GM18502 (cell line): ENCODE measurements around the gene SYNDIG1.

Experiments
- ATAC-seq: cut with Tn5 transposase; IDR thresholded peaks from one replicate; pipeline ENCODE4 v1.9.1; 2021; ENCODE audit warnings: mild to moderate bottlenecking; ENCODE audit not compliant: unreplicated experiment, poor library complexity

Gene SYNDIG1

DNA sequence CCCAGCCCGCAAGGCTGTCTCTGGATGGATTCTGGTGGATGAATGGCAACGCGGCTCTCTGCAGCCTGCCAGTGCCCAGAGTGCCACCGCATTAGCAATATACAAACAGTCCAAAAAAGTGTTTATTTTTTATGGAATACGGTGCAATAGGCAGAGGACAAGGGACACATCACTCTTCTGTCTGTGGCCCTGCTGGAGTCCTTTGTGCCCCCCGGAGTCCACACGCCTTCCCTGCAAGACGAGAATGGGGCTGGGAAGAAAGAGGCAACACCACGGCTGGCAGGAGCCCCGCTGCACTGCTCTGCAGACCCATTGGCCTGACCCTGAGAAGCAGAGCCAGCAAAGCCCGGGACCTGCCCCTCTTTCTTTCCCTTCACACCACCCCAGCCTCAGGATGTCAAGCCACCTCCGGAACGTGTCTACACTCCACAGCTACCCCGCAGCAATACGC lies 196.3 kb downstream of the SYNDIG1 start:
- ATAC-seq = no peak

DNA sequence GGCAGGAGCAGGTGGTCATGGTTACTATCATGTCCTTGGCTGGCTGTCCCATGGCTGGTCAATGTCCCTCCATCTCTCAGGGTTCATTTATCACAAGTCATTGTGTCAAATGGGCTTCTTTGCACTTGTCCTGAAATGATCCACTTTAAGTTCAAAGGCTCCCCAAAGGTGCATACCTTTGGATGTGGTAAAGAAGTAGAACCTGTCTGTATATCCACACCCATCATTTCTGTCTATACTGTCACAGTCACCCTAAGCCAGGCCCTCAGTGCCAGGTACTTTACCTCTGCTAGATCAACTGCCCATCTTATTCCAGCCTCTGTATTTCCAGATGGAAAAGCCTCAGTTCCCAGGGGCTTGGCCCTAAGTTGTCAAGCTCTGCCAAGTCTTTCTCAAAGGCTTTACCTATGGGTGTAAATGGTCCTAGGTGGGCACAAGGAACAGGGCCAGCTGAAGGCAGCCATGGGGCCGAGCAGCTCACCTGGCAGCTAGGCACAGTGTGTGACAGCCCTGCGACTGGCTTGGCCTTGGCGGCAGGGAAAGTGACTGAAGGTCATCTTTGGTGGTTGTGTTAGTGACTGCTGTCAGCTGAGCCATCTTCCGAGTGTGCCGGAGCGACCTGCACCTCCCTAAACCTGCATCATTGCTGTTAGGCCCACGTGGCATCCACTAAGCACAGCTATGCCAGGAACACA lies 198.4 kb downstream of the SYNDIG1 start:
- ATAC-seq = no peak

DNA sequence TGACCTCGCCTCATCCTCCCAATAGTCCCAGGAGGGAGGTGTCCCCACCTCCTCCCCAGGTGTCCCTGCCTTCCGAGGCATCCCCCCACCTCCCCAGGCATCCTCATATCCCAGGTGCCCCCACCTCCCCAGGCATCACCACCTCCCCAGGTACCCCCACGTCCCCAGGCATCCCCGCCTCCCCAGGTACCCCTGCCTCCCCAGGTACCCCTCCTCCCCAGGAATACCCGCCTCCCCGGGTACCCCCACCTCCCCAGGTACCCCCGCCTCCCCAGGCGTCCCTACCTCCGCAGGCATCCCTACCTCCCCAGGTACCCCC lies 198.9 kb downstream of the SYNDIG1 start:
- no peak for ATAC-seq

DNA sequence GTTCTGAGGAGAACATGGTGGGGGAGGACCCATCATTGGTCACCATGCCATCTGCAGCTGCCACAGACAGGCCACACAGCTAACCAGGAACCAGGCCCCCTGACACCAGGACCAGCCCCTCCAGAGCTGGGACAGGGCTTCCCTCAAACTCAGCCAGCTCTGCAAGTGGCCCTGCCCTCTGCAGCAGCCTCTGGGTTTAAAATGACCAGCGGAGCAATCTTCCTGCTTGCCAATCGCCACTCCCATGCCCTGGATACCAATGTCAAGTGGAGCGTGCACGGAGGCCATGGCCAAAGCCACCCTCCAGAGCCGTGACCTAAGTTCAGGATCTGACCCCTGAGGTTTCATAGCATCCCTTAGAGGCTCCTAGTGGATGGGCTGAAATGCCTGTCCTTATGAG lies 199.4 kb downstream of the SYNDIG1 start:
- no peak for ATAC-seq

DNA sequence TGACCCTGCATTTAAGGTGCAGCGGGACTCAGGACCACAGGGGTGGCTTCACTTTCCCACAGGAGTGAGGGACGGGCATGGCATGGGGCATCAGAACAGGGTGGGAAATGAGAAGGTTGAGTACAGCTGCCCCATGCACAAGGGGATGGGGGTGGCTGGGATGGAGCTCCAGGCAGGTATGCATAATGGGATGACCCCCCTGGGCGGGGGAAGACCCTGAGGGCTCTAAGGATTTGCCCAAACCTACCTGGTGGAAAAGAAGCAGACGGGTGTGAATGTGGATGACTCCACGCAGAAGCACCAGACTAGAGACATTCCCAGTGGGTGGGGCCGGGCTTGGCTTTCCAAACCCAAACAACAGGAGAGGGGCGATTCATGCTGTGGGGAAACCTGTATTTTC lies 200.3 kb downstream of the SYNDIG1 start:
- ATAC-seq = no peak

DNA sequence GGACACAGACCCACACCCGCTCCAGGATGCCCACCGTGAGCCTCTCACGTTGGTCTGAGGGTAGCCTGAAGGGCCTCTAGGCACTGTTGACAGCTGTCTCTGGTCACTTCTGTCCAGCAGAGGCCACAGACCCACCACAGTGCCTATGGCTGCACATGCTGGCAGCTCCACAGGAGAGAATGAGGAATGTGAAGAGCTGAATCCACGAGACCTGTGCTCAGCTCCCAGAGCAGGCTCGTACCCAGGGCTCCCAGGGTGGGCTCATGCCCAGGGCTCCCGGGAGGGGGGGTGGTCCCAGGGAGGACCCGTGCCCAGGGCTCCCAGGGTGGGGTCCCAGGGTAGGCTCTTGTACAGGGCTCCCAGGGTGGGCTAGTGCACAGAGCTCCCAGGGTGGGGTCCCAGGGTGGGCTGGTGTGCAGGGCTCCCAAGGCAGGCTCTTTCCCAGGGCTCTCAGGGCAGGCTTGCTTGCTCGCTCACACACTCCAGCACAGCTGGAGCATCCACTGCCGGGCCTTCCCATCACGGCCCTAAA lies 201.0 kb downstream of the SYNDIG1 start:
- ATAC-seq = no peak

DNA sequence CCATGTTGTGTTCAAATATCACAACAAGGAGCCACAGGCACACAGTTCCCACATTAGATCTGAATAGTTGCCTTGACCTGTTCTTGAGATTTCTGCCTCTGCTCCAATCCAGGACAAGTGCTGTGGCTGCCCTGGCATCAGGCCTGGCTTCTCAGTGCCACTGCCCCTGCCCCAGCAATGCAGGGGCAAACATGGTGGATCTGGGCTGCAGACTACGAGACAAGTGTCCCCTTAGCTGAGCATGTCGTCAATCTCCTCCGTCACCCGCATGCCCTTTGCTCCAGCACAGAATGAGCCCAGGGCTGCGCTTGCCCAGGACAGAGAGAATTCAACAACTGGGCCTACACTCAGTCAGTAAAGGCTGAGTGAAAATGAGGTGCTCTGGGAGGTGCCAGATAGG lies 201.6 kb downstream of the SYNDIG1 start:
- no peak for ATAC-seq

DNA sequence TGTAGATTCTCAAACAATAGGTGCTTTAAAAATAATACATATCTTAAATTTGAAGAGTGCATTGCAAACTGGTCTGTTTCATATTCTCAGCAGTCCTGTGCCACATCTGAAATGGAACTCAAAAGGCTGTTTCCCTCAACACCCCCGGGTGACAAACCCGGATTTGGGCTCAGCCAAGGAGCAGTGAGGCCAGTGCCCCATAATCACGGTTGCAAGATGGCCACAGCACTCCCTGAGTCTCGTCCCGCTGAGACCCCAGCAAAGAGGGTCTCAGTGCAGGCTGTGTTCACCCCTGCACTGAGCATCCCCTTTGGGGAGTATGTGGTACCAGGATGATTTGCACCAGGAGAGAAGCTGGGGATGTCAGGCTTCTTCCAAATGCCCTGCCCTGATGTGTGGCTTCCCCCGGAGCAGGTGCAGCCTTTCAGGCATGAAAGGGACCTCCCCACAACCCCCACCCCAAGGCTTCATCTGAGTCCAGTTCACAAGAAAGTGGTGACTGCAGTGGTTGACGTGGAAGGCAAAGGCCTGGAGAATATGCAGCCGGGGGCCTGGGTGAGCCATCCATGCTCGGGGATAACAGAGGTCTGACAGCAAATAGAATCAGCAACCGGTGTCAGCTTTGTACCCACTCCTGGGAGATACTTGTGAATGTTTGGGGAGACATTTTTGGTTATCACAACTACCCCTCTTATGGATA lies 202.9 kb downstream of the SYNDIG1 start:
- ATAC-seq = no peak

DNA sequence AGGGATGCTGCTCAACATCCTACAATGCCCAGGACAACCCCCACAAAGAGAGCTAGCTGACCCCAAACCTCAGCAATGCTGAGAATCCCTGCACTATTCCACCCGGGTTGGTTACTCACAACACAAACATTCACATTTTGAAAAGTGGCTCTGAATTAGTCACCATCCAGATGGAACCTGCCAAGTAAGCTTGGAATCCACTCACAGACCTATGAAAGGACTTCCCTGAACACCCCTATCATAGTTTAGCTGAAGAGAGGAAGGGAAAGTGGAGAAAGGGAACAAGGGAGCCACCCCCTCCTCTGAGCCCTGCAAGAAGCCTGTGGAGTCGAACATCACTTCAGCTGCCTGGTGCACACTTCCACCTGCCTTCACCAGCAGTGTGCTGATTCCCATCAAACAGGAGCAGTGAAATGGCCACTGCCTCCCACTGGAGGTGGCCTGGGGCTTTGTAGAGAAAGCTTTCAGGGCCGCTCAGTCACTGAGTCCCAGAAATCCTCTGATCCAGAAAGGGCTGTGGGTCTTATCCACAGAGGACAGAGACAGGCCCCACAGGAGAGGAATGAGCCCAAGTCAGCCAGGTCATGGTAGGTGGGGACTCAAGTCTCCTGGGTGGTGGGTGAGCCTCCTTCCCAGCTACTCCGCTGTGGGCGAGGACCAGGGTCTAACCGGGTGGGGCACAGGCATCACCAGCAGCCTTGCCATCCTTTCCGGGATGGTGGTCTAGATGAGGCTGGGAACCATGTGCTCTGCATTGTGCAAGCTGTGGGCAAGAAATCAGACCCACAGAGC lies 203.7 kb downstream of the SYNDIG1 start:
- ATAC-seq = no peak

DNA sequence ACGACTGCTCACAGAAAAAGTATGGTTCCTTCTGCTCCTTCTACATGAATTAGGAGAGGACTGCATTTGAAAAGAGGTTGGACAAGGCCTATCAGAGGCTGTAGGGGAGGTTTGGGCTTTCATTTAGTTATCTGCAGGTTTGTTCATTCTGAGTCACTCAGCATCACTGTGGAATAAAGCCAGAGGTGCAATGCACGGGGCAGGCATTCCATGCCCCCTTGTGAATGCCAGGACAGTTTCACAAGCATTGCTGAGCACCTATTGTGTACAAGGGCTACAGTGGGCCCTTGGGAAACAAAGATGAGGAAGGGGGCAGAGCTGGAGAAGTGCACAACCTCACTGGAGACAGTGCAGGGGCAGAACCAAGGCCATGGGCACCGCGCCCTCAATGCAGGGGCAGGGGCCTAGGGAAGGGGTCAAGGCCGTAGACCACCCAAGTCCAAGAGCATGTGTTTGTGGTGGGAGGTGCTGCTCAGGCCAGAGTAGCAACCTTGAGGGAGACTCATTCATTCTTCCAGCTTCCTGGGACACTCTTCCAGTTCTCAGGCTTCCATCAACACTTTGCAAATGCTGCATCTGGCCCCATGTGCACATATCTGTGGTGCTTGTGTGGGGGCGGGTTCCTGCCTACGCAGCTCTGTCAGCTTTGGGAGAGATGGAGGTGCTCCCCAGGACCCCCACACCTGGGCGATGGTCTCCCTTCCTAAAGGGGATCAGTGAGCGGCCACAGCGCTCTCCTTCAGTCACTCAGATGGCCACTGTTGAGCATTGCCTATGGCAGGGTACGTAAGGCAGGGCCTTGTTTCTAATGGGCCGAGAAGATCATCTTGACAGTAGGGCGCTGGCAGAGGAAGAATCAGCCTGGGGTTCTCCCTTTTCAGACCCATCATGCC lies 204.5 kb downstream of the SYNDIG1 start:
- no peak for ATAC-seq

DNA sequence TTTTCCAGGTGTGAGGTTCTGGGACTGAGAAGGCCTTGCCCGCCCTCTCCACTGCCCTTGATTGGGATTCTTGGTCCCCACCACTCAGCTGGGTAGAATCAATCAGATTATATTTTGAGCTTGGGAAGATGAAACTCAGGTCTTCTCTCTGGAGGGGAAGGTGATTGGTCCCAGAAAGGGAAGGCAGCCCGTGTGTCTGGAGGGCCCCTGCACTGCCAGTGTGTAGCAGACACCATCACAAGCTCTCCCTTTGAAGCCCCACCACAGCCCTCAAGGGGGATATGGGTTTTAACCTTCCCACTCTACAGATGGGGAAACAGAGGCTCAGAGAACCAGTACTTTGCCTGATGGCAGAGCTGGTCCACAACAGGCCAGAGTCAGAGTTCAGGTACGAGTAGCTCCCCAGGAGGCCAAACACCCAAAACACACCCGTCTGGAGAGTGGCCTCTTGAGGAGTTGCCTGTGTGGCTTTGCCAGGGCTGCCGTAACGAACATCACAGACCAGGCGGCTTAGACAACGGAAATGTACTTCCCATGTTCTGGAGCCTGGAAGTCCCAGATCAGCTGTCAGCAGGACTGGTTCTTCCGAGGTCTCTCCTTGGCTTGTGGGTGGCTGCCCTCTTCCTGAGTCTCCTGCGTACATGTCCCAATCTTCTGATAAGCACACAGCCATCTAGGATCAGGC lies 205.6 kb downstream of the SYNDIG1 start:
- no peak for ATAC-seq

DNA sequence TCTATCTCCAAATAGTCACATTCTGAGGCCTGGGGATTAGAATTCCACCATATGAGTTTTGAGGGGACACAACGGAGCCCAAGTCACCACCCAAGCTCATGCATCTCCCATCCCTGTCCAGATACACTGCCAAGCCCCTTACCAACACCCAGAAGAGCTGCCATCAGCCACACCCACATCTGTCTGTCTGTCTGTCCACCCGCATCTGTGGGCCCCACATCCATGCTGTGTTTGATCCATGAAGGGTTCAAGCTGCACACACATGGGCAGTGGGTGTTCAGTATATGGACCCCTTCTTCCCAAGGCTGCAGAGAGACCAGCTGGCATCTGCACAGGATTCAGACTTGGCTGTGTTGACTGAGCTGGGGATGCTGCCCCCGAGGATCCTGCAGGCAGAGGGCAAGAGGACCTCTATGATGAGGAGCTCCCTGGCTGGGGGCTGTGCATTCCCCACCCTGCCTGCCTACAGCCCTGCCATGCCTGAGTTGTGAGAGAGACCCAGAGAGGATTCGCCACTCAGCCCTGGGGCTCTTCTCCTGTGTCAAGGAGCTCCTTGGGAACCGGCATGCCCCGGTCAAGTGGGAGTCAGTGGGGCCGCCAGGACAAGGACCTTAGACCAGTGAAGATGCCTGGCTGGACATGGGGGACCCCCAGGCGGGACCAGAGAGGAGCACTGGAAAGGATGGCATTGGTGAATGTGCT lies 206.4 kb downstream of the SYNDIG1 start:
- no peak for ATAC-seq

DNA sequence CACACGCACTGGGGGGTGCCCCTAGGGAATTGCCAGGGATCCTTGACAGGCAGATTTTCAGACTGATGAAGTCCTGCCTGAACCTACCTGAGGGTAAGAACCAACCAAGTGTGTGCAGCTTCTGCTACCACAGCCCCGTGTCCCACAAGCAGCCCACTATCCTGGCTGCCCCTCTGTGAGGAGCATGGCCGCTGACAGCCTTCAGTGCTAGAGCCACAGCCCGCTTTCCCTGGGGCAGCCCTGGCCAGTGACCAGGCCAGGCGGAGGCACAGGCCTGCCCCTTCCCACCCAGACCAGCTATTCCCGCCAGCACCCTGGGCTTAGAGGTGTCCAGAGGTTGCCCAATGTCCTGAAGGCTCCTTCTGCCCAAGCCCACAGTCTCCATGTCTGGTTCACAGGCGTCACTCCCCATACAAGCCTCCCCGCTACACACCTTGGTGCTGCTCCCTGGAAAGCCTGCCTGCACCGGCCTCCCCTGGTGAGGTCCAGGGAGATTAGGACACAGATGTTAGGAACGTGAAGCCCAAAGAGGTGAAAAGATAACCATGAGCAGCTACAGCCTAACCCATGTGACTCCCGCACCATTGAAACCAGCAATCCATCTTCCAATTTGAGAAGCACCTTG lies 207.0 kb downstream of the SYNDIG1 start:
- ATAC-seq = no peak

DNA sequence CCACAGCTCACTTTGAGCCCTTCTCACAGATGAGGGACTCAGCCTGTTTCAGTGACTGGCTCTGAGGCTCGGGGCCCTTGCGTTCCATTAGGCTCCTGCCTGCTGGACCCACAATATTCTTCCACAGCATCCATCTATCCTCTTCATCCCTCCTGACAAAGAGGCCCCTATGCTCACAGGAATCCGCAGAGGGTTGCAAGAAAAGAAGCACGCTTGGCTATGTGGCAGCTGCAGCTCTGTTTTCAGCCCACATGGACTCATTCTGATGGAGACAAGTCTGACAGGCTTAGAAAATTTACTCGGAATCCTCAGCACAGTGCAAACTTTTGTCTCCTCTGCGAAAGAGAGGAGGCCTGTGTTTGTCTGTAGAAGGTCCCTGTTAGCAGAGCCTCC lies 207.5 kb downstream of the SYNDIG1 start:
- no peak for ATAC-seq

DNA sequence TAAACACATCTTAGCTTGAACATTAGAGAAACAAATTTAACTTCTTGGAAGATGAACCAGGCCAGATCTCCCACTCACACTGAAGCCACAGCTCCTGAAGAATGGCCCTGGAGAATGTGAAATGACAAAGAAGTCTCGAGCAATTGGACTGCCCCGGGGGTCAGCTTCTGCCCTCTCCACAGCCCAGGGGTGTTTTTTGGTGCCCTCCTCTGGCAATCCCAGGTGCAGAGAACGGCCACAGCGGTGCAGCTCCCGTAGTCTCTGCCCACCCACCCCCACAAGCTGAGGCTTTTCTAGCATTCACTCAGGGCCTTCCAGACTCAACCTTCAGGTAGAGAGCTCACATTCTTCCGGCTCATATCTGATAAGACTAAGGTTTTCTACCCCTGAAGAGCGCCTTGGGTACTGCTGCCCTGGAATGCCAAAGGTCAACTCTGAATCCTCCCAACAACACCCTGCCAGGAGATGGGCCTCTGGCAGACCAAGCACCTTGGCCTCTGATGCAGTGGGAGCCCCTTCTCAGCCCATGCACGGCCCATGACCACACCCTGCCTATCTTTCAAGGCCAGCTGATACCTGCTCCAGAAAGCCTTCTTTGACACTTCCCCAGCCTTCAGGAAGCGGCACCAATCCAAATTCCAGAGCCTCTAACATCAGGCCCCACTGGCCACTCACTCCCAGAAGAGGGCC lies 208.3 kb downstream of the SYNDIG1 start:
- ATAC-seq = no peak

DNA sequence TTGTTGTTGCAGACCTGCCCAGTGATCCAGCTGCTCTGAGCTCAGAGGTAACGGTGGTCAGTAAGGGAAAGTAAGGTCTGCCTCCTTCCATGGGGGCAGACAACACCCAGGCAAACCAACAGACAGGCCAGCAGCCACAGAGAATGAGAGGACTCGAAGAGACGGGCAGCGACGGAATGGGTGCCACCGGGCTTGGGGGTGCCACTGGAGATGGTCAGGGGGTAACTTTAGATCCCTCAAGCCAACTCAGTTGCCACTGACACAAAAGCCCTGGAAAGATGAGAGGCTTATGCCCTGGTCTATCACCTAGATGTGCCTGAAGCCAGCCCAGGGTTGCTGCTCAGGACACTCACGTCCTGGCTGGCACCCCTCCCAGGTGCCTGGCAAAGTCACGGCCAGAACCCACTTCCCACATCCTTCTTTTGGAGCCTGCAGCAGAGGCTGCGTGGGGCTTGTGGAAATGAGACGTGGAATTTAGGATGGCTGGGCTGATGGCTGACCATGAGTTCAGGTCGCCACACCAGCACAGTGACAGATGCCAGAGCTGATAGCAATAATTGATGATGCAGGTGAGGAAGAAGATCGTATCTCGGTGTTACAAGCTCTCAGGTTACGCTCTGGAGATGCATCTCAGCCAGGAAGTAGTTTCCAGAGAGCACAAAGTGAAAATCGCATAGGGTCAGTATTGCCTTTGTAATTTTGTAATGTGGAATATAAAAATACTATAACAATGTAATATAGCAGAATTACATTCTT lies 209.1 kb downstream of the SYNDIG1 start:
- ATAC-seq = no peak

DNA sequence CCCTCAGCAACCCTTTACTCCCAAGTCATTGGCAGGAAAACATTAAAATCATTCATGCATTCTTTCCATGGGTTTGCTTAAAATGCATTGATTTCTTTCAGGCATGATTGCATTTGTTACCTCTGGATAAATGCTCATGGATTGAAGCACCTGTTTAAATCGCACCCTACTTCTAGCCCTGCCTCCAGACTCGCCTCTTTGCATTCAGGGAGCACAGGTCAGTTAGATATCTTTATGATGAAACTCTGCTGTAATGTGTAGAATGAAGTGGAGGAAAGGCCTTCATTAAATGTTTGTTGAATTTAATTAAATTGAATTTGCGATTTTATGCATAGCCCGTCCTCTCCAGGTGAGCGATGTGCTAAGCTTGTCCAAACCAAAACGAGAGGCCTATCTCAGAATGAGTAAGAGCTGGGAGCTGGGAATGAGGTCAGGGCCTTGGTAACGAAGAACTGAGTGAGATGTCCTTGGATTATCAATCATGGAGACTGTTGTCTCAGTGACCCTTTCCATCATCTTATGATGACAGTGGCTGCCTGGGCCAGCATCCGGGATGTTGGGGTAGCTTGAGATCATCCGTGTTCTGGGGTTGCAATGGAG lies 210.1 kb downstream of the SYNDIG1 start:
- ATAC-seq = no peak
